Skin epidermis (tissue), 12 donors: Measurements from ENCODE around the gene CLDN4.
"Not testable (repeated sequence)": the region's sequence is repeated elsewhere in the genome, so short reads cannot be mapped to it uniquely, and the experiment has no call there.

Experiments used
- H3K27ac ChIP-seq, 21 experiments: fragments of 200-600 bp; sonication (generic) in 11 of 21; one replicate each; pipeline ENCODE4 v1.5.0; 2020; ENCODE audit warnings: mild to moderate bottlenecking in 3 of 21, inconsistent platforms in 2 of 21, moderate library complexity in 2 of 21
- H3K4me3 ChIP-seq, 7 experiments: fragments of 200-600 bp; sonication (generic) in 2 of 7; one replicate each; pipeline ENCODE4 v1.5.0; 2020; ENCODE audit warnings: inconsistent platforms in 2 of 7, mild to moderate bottlenecking in 2 of 7, moderate library complexity in 1 of 7

Gene CLDN4

GRCh38 chr7:73822319-73823173 lies 8.2 kb upstream of the CLDN4 start:
- H3K4me3 ChIP-seq, result no peak overlapping the region
- H3K27ac ChIP-seq, result peak overlapping the region in 15 of 21 experiments; percentile 10 to 73 (median 51)

- H3K27ac ChIP-seq, result peak overlapping the region in 14 of 21 experiments; percentile 33 to 73 (median 52)
- no peak overlapping the region for H3K4me3 ChIP-seq
These were observed 7.5 kb upstream of the CLDN4 start for GRCh38 chr7:73823257-73823656.

- Histone ChIP-seq H3K27ac (peak overlapping the region in 3 of 21 experiments; percentile 22 to 50 (median 49)), H3K4me3 (no peak overlapping the region)
These were observed 6.8 kb upstream of the CLDN4 start for GRCh38 chr7:73823873-73824592.

- H3K4me3 ChIP-seq, result no peak overlapping the region
- H3K27ac ChIP-seq, result peak overlapping the region in 1 of 21 experiments; percentile 0
These were observed 5.8 kb upstream of the CLDN4 start for GRCh38 chr7:73824986-73825385.

DNA sequence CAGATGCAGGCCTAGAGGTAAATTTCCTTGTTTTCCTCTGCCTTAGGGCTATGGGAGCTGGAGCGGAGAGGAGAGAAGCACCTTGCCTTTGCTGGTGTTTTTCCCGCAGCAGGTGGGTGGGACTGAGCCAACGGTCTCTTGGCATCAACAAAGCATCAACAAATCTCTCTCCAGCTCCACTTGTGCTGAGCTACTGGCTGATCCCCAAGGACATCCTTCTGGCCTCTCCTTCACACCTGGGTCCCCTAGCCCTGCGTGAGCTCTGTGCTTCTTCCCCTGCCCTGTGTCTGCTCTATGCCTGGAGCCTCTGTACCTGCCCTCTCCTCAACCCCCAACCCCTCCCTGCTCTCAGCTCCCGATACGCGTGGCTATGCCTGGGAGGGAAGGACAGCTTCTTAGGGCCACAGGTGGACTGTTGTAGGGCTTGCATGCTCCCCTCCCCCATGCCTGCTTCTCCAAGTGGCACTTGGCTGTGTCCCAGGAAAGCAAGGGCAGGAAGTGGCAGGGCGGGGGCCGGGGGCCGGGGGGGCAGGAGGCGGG lies 3.2 kb upstream of the CLDN4 start:
- Histone ChIP-seq H3K27ac (peak overlapping the region in 8 of 21 experiments; percentile 8 to 54 (median 37)), H3K4me3 (no peak overlapping the region)

- Histone ChIP-seq H3K4me3 (no peak overlapping the region), H3K27ac (peak overlapping the region in 9 of 21 experiments; percentile 7 to 54 (median 35))
These were observed 2.5 kb upstream of the CLDN4 start for GRCh38 chr7:73828107-73828803.

DNA sequence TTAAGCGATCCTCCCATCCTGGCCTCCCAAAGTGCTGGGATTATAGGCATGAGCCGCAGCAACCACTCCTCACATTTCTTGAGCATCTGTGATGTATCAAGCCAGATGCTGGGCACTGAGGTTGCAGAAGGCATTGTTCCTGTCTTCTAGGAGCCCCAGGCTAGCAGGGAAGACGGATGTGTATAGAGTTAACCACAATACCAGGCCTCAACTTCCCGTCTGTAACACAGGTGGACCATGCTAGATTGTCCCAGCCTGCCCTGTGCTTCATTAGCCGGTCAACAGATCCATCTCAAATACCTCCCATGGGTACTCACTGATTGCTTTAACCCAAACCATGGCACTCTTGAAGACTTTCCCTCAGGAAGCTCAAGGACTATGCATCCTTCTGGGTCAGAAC lies 1.8 kb upstream of the CLDN4 start:
- H3K27ac ChIP-seq, result peak overlapping the region in 3 of 21 experiments; percentile 7 to 12 (median 7)
- H3K4me3 ChIP-seq, result no peak overlapping the region

GRCh38 chr7:73829505-73829904 lies 1.3 kb upstream of the CLDN4 start:
- H3K27ac ChIP-seq, result peak overlapping the region in 3 of 21 experiments; percentile 7 to 89 (median 71)
- H3K4me3 ChIP-seq, result no peak overlapping the region

GRCh38 chr7:73829921-73830680 lies 695 bp upstream of the CLDN4 start:
- Histone ChIP-seq H3K4me3 (no peak overlapping the region), H3K27ac (peak overlapping the region in 14 of 21 experiments; percentile 25 to 89 (median 52))

- H3K4me3 ChIP-seq, result peak overlapping the region in 6 of 7 experiments; percentile 1 to 38 (median 24)
- peak overlapping the region in 19 of 21 experiments; percentile 1 to 89 (median 71) for H3K27ac ChIP-seq
These were observed 713 bp downstream of the CLDN4 start for GRCh38 chr7:73831584-73831833.

- Histone ChIP-seq H3K27ac (peak overlapping the region in 19 of 21 experiments; percentile 22 to 89 (median 71)), H3K4me3 (peak overlapping the region in 6 of 7 experiments; percentile 1 to 38 (median 24))
These were observed 1.2 kb downstream of the CLDN4 start for GRCh38 chr7:73831834-73832651.

- Histone ChIP-seq H3K27ac (peak overlapping the region in 12 of 21 experiments; percentile 28 to 83 (median 74)), H3K4me3 (peak overlapping the region in 3 of 7 experiments; percentile 24 to 38 (median 28))
These were observed 2.0 kb downstream of the CLDN4 start for GRCh38 chr7:73832806-73833205.

GRCh38 chr7:73833251-73833919 lies 2.6 kb downstream of the CLDN4 start:
- H3K27ac ChIP-seq, result peak overlapping the region in 6 of 21 experiments; percentile 25 to 79 (median 70)
- H3K4me3 ChIP-seq, result peak overlapping the region in 1 of 7 experiments; percentile 38

DNA sequence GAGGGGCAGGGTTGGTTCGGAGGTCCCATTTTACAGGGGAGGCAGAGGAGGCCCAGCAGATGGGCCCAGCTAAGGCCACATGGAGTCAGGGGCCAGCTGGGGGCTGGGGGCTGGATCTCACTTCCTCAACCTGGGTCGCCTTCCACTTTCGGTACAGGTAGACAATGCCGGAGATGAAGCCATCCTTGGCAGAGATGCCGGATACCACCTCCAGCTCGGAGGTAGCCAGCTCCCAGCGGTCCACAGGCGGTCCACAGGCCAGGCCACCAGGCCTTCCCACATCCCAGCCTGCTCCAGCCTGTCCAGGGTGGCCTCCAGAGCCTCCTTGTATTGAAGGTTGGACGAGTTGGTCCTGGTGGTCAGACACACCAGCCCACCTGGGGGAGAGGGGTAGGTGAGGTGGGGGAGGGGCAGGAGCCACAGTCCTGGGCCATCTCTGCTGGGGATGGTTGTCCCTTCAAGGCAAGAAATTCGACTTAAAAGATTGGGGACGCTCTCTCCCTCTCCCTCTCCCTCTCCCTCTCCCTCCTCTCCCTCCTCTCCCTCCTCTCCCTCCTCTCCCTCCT lies 3.9 kb downstream of the CLDN4 start:
- Histone ChIP-seq H3K27ac (no peak overlapping the region), H3K4me3 (no peak overlapping the region)

- not testable (repeated sequence) for H3K4me3 ChIP-seq, H3K27ac ChIP-seq
These were observed 6.4 kb downstream of the CLDN4 start for GRCh38 chr7:73837167-73837566.

GRCh38 chr7:73838642-73839041 lies 7.8 kb downstream of the CLDN4 start:
- H3K27ac ChIP-seq, result peak overlapping the region in 1 of 21 experiments; percentile 2
- H3K4me3 ChIP-seq, result no peak overlapping the region

GRCh38 chr7:73839290-73839689 lies 8.5 kb downstream of the CLDN4 start:
- Histone ChIP-seq H3K27ac (no peak overlapping the region), H3K4me3 (no peak overlapping the region)
